HG02623 (cell line): ENCODE data around the gene DNHD1.

Experiments used
- ATAC-seq: cut with Tn5 transposase; IDR thresholded peaks from one replicate; pipeline ENCODE4 v1.9.1; 2021; ENCODE audit warnings: moderate library complexity; ENCODE audit not compliant: unreplicated experiment

The DNHD1 gene

DNA sequence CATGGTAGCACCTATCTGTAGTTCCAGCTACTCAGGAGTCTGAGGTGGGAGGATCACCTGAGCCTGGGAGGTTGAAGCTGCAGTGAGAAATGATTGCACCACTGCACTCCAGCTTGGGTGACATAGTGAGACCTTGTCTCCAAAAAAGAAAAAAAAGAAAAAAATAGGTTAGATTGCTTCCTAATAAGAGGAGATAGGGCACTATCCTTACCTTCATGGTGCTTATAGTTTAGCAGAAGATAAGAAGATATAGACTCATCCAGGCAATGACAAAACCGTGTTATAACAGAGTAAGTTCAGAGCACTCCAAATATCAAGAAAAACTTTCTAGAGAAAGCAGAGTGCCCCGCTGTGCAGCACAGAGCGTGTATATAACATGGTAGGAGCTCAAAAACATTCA lies 64.2 kb downstream of the DNHD1 start:
- ATAC-seq, result no peak

DNA sequence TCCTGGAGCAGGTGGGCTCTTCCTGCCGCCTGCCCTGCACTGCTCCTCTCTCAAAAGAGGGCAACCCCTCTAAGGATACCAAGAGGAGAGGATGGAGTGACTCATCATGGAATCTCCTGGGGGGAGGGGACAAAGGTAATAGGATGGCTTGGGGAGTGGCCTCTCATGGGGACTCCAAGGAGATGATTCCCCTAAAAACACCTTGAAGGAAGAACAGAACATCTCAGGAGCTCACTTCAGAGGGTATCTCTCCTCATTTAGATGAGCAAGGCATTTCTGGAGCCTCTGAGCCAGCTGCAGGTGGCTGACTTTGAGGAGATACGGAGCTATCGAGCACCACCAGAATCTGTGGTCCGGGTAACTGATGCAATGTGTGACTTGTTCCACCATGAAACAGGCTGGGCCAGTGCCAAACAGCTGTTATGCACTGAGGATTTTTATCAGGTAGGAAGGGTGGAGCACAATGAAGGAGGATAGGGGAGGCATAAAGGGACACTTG lies 66.1 kb downstream of the DNHD1 start:
- ATAC-seq, result no peak

DNA sequence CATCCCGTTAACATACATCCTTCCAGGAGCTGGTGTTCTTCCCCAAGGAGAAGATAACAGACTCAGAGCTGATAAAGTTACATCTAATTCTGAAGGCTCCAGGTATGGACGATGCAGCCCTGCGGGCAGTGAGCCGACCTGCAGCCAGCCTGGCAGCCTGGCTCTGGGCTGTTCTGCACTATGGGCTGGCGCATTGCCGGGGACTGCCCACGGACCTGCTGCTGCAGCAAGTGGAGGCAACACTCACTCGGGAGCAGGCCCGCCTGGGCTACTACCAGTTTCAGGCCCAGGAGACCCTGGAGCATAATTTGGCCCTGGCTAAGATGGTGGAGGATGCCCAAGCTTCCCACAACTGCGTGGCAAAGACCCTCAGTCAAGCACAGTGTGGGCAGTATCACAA lies 66.6 kb downstream of the DNHD1 start:
- ATAC-seq, result no peak

DNA sequence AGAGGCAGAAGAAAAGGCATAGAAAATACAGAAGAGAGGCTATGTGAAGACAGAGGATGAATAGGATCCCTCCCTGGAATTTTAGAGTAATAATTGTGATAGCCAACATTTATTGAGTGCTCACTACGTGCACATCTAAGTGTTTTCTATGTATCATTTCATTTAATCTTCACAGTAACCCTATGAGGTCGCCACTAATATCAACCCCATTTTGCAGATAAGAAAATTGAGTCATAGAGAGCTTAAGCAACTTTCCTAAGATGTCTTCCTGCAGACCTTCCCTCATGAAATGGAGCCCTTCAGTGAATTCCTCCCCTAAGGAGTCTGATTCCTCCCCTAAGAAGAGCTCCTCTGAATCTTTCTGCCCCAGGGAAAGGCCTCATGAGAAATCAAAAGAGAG lies 68.2 kb downstream of the DNHD1 start:
- no peak for ATAC-seq

DNA sequence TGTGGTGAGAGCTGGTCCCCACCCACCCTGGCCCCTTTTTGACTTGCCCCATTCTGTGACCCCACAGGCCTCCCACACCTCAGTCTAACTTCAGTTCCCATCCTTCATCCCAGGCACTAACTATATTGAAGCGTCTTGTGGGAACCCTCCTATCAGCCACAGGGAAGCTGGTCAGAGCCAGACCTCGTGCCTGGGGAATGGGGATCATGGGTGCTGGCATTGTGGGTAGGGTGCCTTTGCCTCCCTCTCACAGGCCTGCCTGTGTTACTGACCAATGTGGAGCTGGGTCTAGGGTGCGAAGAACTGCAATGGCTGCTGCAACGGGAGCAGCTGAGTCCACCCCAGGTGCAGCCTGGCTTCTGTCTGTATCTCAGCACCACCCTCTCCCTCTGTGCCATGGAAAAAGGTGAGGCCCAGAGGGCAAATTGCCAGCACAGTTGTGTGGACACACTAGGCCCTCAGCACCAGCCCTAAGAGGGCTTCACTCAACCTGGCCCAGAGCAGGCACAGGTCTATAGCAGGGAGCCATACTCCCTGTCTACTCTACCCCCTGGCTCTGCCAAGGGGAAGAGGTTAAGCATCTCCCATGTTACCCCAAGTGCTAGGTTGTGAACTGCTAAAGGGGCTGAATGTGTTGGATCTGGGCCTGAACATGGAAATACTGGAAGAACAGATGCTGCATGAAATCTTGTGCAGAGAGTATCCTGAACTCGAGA lies 69.1 kb downstream of the DNHD1 start:
- no peak for ATAC-seq

DNA sequence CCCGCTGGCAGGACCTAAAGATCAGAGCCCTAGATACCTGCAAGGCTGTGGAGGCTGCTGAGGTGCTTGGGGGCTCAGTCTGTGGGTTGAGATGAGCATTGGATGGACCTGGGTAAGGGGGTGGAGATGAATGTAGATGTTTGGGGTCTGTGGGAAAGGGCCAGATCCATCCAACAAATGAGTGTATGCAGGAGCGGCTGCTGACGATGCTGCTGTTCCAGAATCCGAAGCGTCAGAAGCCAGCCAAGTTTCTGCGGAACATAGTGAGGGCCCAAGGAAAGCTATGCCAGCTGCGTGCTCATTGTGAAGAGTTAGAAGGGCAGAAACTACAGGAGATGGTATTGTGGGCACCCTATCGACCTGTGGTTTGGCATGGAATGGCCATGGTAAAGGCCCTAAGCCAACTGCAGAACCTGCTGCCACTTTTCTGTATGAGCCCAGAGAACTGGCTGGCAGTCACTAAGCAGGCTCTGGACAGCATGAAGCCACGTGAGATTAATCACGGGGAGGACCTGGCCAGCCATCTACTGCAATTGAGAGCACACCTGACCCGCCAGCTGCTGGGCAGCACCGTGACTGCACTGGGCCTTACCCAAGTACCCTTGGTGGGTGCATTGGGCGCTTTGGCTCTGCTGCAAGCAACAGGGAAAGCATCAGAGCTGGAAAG lies 69.8 kb downstream of the DNHD1 start:
- no peak for ATAC-seq

DNA sequence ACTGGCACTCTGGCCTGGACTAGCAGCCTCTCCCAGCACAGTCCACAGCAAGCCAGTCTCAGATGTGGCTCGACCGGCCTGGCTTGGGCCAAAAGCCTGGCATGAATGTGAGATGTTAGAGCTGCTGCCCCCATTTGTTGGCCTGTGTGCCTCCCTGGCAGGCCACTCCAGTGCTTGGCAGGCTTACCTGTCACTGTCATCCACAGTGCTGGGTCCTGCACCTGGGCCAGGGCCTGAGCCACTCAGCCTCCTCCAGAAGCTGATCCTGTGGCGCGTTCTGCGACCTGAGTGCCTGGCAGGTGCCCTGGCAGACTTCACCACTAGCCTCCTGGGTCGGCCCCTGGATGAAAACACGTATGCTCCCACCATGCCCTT lies 70.3 kb downstream of the DNHD1 start:
- no peak for ATAC-seq

DNA sequence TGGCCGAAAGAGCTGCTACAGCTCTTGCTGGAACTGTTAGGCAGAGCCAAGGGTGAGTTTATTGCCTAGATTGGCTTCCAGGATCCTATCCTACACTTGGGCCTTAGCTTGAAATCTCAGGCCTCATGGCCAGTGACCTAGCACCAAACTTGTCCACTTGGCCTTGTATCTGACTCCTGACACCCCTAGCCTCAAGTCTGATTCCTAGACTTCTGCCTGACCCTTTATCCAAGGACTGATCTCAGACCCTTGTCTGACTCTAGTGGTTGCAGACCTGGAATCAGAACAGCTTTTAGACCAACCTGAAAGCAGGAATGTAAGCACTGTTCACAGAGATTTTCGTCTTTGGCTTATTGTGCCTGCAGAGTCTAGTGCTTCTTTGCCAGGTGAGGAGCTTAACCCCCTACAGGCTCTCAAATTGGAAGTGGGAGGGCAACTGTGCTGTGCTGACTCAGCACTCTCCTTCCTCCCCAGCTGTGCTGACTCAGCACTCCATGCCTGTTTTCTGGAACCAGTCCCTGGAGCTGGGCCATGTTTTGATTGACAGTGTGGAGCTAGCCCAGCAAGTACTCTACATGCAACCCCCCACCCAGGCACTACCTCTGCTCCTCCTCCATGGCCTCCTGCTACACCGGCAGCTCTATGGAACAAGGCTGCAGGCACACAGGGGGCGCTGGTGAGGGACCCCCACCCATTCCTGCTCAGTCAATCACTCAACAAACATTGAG lies 71.3 kb downstream of the DNHD1 start:
- no peak for ATAC-seq

DNA sequence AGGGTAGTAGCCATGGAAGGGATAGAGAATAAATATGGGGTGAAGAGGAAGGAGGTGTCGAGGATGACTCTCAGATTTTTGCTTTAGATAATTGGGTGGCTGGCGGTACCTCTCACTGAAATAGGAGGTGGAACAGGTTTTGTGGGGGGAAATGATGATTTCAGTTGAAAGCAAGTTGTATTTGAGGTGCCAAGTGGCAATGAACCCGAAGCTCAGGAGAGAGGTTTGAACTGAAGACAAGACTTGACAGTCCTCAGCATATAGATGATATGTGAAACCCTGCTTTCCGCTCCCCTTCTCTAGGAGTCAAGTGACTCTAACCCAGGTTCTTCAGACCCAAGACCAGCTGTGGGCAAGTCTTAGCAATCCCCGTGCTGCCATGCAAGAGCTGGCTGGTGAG lies 72.6 kb downstream of the DNHD1 start:
- no peak for ATAC-seq

DNA sequence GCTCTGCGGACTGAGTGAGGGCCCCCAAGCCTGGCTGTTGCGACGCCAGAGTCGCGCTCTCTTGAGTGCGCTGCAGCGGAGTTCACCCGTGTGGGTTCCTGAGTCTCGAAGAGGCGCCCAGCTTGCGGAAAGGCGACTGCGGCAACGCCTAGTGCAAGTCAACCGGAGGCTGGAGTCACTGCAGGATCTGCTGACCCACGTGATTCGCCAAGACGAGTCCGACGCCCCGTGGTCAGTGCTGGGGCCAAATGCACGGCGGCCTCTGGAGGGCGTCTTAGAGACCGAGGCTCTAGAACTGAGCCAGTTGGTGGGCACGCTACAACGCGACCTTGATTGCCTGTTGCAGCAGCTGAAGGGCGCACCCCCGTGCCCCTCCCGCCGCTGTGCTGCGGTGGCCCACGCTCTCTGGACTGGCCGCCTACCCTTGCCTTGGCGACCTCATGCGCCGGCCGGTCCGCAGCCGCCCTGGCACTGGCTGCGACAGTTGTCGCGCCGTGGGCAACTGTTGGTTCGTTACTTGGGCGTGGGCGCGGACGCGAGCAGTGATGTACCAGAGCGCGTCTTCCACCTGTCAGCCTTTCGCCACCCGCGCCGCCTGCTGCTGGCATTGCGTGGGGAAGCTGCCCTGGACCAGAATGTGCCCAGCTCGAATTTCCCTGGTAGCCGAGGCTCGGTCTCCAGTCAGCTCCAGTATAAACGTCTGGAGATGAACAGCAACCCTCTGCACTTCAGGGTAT lies 73.8 kb downstream of the DNHD1 start:
- no peak for ATAC-seq

DNA sequence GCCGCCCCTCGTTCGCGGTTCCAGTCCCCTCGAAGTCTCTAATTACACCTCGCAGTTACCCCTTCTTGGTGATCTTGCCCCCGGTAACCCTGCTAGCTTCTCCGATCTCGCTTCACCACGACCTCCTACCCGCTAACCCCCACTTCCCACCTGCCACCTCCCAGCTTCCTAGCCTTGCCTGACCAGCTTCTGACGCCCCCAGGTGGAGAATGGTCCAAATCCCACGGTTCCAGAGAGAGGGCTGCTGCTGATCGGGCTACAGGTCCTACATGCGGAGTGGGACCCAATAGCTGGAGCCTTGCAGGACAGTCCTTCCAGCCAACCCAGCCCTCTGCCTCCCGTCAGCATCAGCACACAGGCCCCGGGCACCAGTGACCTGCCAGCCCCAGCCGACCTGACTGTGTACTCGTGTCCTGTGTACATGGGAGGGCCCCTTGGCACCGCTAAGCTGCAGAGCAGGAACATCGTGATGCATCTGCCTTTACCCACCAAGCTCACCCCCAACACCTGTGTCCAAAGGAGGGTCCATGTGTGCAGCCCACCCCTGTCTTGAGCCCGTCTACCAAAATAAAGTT lies 74.4 kb downstream of the DNHD1 start:
- no peak for ATAC-seq

DNA sequence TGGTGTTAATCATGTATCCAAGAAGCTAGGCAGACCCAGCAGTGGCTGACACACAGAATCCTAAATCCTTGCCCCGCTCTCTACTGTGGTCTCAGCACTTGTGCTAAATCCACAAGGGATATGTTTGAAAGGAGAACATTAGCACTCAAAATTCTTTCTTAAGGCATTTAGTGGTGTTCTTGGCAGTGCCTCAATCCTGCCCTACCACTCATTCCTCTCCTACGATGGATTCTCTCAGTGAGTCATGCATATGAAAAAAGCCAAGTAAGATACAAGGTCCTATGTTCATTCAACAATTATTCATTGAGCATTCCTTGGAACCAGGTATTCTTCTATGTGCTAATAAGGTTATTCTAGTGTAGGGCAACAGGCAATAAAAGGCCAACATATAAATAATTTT lies 75.1 kb downstream of the DNHD1 start:
- ATAC-seq, result no peak

DNA sequence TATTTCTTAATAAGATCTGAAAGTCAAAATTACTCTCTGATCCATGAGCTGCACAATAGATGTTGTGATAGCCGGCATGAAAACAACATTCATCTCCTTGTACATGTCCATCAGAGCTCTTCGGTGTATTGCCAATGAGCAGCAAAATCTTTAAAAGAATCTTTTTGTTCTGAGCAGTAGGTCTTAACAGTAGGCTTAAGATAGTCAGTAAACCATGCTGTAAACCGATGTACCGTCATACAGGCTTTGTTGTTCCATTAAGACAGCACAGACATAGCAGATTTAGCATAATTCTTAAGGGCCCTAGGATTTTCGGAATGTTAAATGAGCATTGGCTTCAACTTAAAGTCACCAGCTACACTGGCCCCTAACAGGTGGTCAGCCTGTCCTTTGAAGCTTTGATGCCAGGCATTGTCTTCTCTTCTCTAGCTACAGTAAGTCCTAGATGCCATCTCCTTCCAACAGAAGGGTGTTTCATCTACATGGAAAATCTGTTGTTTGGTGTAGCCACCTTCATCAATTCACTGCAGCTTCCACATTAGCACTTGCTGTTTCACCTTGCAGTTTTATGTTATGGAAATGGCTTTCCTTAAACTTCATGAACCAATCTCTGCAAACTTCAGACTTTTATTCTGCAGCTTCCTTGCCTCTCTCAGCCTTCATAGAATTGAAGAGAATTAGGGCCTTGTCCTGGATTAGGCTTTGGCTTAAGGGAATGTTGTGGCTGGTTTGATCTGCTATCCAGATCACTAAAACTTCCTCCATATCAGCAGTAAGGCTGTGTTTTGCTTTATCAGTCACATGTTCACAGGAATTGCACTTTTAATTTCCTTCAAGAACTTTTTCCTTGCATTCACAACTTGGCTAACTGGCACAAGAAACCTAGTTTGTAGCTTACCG lies 78.0 kb downstream of the DNHD1 start:
- ATAC-seq, result no peak

DNA sequence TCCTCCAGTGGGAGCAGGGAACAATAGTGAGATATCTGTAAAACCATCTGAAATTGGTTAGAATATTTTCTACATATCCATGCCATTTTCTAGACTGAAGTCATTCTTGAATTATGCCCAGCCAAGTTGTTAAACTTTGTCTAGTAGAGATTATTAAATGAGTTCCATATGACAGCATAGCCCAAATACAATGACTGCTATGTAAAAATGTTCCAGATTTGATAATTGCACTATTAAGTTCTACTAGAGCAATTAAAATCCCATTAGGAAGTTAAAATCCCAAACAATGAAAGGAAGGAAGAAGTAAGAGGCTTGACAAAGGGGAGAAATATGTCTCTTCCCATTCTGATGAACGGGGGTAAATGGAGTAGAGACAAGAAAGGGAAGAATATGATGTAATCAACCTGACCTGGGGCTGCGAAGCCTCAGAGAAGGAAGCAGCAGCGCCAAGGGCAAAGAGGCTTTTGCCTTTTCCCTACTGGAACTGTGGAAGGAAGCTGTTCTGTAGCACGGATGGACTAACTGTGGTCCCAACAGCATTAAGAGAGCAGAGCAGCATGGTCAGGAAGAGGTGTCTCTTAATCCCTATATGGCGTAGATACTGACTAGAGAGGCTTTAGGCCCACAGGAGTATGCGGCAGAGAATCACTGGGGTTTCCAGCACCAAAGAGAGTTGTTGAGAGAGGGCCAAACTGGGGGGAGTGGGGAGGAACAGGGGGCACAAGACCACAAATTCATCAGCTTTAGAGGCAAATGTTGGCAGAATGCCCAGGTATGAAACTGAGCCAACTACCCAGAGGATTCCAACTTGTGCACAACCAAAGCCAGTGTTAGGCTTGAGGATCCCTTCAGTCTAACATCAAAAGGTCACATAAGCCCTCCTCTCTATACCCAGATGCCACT lies 79.6 kb downstream of the DNHD1 start:
- no peak for ATAC-seq

DNA sequence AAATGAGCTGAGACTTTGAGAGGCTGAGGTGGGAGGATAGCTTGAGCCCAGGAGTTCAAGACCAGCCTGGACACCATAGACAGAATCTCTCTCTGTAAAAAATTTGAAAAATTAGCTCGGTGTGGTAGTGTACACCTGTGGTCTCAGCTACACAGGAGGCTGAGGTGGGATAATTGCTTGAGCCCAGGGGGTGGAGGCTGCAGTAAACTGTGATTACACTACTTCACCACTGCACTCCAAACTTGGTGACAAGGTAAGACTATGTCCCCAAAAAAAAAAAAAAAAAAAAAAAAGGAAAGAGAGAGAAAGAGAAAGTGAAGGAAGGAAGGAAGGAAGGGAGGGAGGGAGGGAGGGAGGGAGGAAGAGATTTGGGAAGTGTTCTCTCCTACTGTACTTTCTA lies 81.1 kb downstream of the DNHD1 start:
- ATAC-seq, result no peak

DNA sequence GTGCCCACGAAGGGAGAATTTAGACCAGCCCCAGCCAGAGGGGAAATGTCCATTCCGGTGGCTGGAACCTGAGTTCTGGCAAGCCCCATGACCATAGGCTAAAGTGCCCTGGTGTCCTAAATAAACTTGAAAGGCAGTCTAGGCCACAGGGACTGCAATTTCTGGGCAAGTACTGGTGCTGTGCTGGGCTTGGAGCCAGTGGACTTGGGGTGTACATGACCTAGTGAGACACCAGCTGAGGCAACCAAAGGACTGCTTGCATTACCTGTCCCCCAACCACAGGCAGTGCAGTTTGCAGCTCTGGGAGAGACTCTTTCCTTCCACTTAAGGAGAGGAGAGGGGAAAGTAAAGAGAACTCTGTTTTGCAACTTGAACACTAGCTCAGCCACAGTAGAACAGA lies 82.6 kb downstream of the DNHD1 start:
- no peak for ATAC-seq

DNA sequence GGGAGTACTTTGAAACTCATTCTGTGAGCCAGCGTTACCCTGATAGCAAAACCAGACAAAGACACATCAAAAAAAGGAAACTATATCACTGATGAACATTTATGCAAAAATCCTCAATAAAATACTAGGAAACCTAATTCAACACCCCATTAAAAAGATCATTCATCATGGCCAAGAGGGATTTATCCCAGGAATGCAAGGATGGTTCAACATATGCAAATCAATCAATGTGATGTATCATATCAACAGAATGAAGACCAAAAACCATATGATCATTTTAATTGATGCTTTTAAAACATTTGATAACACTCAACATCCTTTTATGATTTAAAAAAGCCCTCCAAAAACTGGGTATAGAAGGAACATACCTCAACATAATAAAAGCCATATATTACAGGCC lies 86.5 kb downstream of the DNHD1 start:
- ATAC-seq, result no peak

DNA sequence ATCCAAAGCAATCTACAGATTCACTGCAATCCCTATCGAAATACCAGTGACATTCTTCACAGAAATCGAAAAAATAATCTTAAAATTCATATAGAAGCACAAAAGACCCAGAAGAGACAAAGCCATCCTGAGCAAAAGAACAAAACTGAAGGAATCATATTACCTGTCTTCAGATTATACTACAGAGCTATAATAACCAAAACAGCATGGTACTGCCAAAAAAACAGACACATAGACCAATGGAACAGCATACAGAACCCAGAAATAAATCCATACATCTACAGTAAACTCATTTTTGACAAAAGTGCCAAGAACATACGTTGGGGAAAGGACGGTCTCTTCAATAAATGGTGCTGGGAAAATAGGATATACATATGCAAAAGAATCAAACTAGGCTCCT lies 87.4 kb downstream of the DNHD1 start:
- no peak for ATAC-seq
